Measurements from ENCODE around the gene HSF2. TPM values are rescaled to one million over a fixed set of nuclear protein-coding genes. Genes with fewer than 3 reads are reported as not detected.
"Not testable (repeated sequence)": the region's sequence is repeated elsewhere in the genome, so short reads cannot be mapped to it uniquely, and the experiment has no call there.

HSF2 gene
- total RNA-seq, 5 donors from 2014 or later (not counting 1 experiment from before 2014, with no cell fraction given): 14.9 to 34.5 (median 16.5) TPM

- H3K4me3 ChIP-seq (ENCODE audit: control insufficient read depth in 1 of 2, extremely low read depth in 1 of 2, low read length in 1 of 2): no peak overlapping the region
- 100% methylated on average over 1 of the region's 1 CpG for WGBS (ENCODE audit: insufficient coverage)
- POLR2A ChIA-PET: interaction anchor here in 1 of 2 donors (1.4 kb wide), 1 partner anchor 22 kb away, joined by 4 read pairs; the partner anchor contains the start of gene SERINC1
- no peaks in the 10 kb centered on the region for H3K4me1 ChIP-seq (ENCODE audit: control insufficient read depth in 1 of 2, extremely low read depth in 1 of 2, insufficient read depth in 2 of 2, low read length in 2 of 2)
- Mint-ChIP-seq H3K27ac (peak overlapping the region in 1 of 2 donors; percentile 44), H3K4me3 (no peak overlapping the region), H3K4me1 (peaks cover 24 to 37% (median 30%) of the 10 kb centered on the region in 3 donors), H3K27me3 (no peaks in the 10 kb centered on the region), H3K36me3 (peaks cover 64% of the 10 kb centered on the region), H3K9me3 (no peaks in the 10 kb centered on the region)
- no peak for DNase-seq
- peaks cover 0 to 83% of the 10 kb centered on the region in 2 donors for H3K36me3 ChIP-seq (ENCODE audit: control insufficient read depth in 2 of 2, extremely low read depth in 1 of 2, insufficient read depth in 1 of 2, low read length in 1 of 2)
- no peaks in the 10 kb centered on the region for H3K27me3 ChIP-seq (replicated peaks in 1 of 2; ENCODE audit: control insufficient read depth in 2 of 2, extremely low read depth in 1 of 2, insufficient read depth in 2 of 2, low read length in 1 of 2)
- no peak for ATAC-seq (replicated peaks in 1 of 4)
- no peaks in the 10 kb centered on the region for H3K9me3 ChIP-seq
- CTCF ChIA-PET: interaction anchor here in 1 of 2 donors (1.0 kb wide), 1 partner anchor 41 kb away, joined by 3 read pairs; no protein-coding TSS in a partner anchor
- no peak overlapping the region for H3K27ac ChIP-seq (ENCODE audit: low read length)
Measured at GRCh38 chr6:122449069-122449468, 49.6 kb downstream of the HSF2 start.

- Mint-ChIP-seq H3K36me3 (peaks cover 68% of the 10 kb centered on the region), H3K4me1 (peaks cover 42 to 50% (median 43%) of the 10 kb centered on the region in 3 donors), H3K27ac (no peak overlapping the region), H3K9me3 (no peaks in the 10 kb centered on the region), H3K4me3 (no peak overlapping the region), H3K27me3 (no peaks in the 10 kb centered on the region)
- DNase-seq (no peak), ATAC-seq (replicated peaks in 1 of 4) (no peak)
- H3K4me3 ChIP-seq (ENCODE audit: control insufficient read depth in 1 of 2, extremely low read depth in 1 of 2, low read length in 1 of 2): no peak overlapping the region
- peaks cover 0 to 82% of the 10 kb centered on the region in 2 donors for H3K36me3 ChIP-seq (ENCODE audit: control insufficient read depth in 2 of 2, extremely low read depth in 1 of 2, insufficient read depth in 1 of 2, low read length in 1 of 2)
- POLR2A ChIA-PET: interaction anchor here in 1 of 2 donors (0.6 to 1.2 kb wide), 2 partner anchors 13 to 36 kb away, joined by 3 to 4 read pairs; no protein-coding TSS in a partner anchor
- CTCF ChIA-PET: interaction anchor here in 1 of 2 donors (1.5 kb wide), 1 partner anchor 78 kb away, joined by 3 read pairs; no protein-coding TSS in a partner anchor
- H3K27me3 ChIP-seq (replicated peaks in 1 of 2; ENCODE audit: control insufficient read depth in 2 of 2, extremely low read depth in 1 of 2, insufficient read depth in 2 of 2, low read length in 1 of 2): no peaks in the 10 kb centered on the region
- no peaks in the 10 kb centered on the region for H3K4me1 ChIP-seq (ENCODE audit: control insufficient read depth in 1 of 2, extremely low read depth in 1 of 2, insufficient read depth in 2 of 2, low read length in 2 of 2)
- WGBS (ENCODE audit: insufficient coverage): no CpG with 5 or more reads among the region's 1 CpG
- H3K27ac ChIP-seq (ENCODE audit: low read length): no peak overlapping the region
- no peaks in the 10 kb centered on the region for H3K9me3 ChIP-seq
Measured at GRCh38 chr6:122452509-122452908, 53.1 kb downstream of the HSF2 start.

GRCh38 chr6:122454673-122455072 lies 55.2 kb downstream of the HSF2 start:
- ATAC-seq (replicated peaks in 1 of 4) (no peak), DNase-seq (no peak)
- WGBS (ENCODE audit: insufficient coverage): 100% methylated on average over 1 of the region's 4 CpGs
- Mint-ChIP-seq H3K4me1 (peaks cover 54 to 58% (median 55%) of the 10 kb centered on the region in 3 donors), H3K36me3 (peaks cover 63% of the 10 kb centered on the region), H3K27me3 (no peaks in the 10 kb centered on the region), H3K9me3 (no peaks in the 10 kb centered on the region), H3K4me3 (no peak overlapping the region), H3K27ac (peak overlapping the region in 1 of 2 donors; percentile 3)
- POLR2A ChIA-PET: interaction anchor here in 1 of 2 donors (0.6 kb wide), 1 partner anchor 11 kb away, joined by 3 read pairs; no protein-coding TSS in a partner anchor
- H3K36me3 ChIP-seq (ENCODE audit: control insufficient read depth in 2 of 2, extremely low read depth in 1 of 2, insufficient read depth in 1 of 2, low read length in 1 of 2): peaks cover 0 to 74% of the 10 kb centered on the region in 2 donors
- peaks cover 0 to 4% of the 10 kb centered on the region in 2 experiments for H3K4me1 ChIP-seq (ENCODE audit: control insufficient read depth in 1 of 2, extremely low read depth in 1 of 2, insufficient read depth in 2 of 2, low read length in 2 of 2)
- no peaks in the 10 kb centered on the region for H3K9me3 ChIP-seq
- CTCF ChIA-PET: interaction anchor here in 1 of 2 donors (1.1 kb wide), 1 partner anchor 23 kb away, joined by 3 read pairs; no protein-coding TSS in a partner anchor
- no peak overlapping the region for H3K27ac ChIP-seq (ENCODE audit: low read length)
- no peak overlapping the region for H3K4me3 ChIP-seq (ENCODE audit: control insufficient read depth in 1 of 2, extremely low read depth in 1 of 2, low read length in 1 of 2)
- H3K27me3 ChIP-seq (replicated peaks in 1 of 2; ENCODE audit: control insufficient read depth in 2 of 2, extremely low read depth in 1 of 2, insufficient read depth in 2 of 2, low read length in 1 of 2): no peaks in the 10 kb centered on the region

- H3K4me3 ChIP-seq (ENCODE audit: control insufficient read depth in 1 of 2, extremely low read depth in 1 of 2, low read length in 1 of 2); H3K27me3 ChIP-seq (replicated peaks in 1 of 2; ENCODE audit: control insufficient read depth in 2 of 2, extremely low read depth in 1 of 2, insufficient read depth in 2 of 2, low read length in 1 of 2); H3K4me3 Mint-ChIP-seq; ATAC-seq (replicated peaks in 1 of 4); H3K27me3 Mint-ChIP-seq; H3K27ac ChIP-seq (ENCODE audit: low read length); POLR2A ChIA-PET; H3K4me1 ChIP-seq (ENCODE audit: control insufficient read depth in 1 of 2, extremely low read depth in 1 of 2, insufficient read depth in 2 of 2, low read length in 2 of 2); CTCF ChIA-PET; H3K9me3 Mint-ChIP-seq; H3K27ac Mint-ChIP-seq; H3K9me3 ChIP-seq; DNase-seq: not testable (repeated sequence)
- Mint-ChIP-seq H3K36me3 (peaks cover 61% of the 10 kb centered on the region), H3K4me1 (peaks cover 57 to 63% (median 59%) of the 10 kb centered on the region in 3 donors)
- H3K36me3 ChIP-seq (ENCODE audit: control insufficient read depth in 2 of 2, extremely low read depth in 1 of 2, insufficient read depth in 1 of 2, low read length in 1 of 2): peaks cover 0 to 70% of the 10 kb centered on the region in 2 donors
- 91% methylated on average over 1 of the region's 1 CpG for WGBS (ENCODE audit: insufficient coverage)
Measured at GRCh38 chr6:122455116-122455515, 55.7 kb downstream of the HSF2 start.

GRCh38 chr6:122458087-122458486 lies 58.6 kb downstream of the HSF2 start:
- no CpG with 5 or more reads among the region's 1 CpG for WGBS (ENCODE audit: insufficient coverage)
- H3K27me3 Mint-ChIP-seq: no peaks in the 10 kb centered on the region
- H3K36me3 ChIP-seq (ENCODE audit: control insufficient read depth in 2 of 2, extremely low read depth in 1 of 2, insufficient read depth in 1 of 2, low read length in 1 of 2): peaks cover 0 to 43% of the 10 kb centered on the region in 2 donors
- H3K4me1 Mint-ChIP-seq: peaks cover 80 to 88% (median 81%) of the 10 kb centered on the region in 3 donors
- H3K9me3 ChIP-seq: no peaks in the 10 kb centered on the region
- H3K27ac ChIP-seq (ENCODE audit: low read length): no peak overlapping the region
- ATAC-seq (replicated peaks in 1 of 4) (no peak), DNase-seq (no peak)
- no peaks in the 10 kb centered on the region for H3K27me3 ChIP-seq (replicated peaks in 1 of 2; ENCODE audit: control insufficient read depth in 2 of 2, extremely low read depth in 1 of 2, insufficient read depth in 2 of 2, low read length in 1 of 2)
- peaks cover 5 to 11% of the 10 kb centered on the region in 2 experiments for H3K4me1 ChIP-seq (ENCODE audit: control insufficient read depth in 1 of 2, extremely low read depth in 1 of 2, insufficient read depth in 2 of 2, low read length in 2 of 2)
- ChIA-PET CTCF (interaction anchor here in 1 of 2 donors (1.4 kb wide), 1 partner anchor 38 kb away, joined by 3 read pairs; no protein-coding TSS in a partner anchor), POLR2A (interaction anchor here in 1 of 2 donors (1.0 kb wide), 1 partner anchor 14 kb away, joined by 3 read pairs; the partner anchor contains the start of gene SERINC1)
- H3K4me3 ChIP-seq (ENCODE audit: control insufficient read depth in 1 of 2, extremely low read depth in 1 of 2, low read length in 1 of 2): no peak overlapping the region
- no peak overlapping the region for H3K4me3 Mint-ChIP-seq
- H3K9me3 Mint-ChIP-seq: no peaks in the 10 kb centered on the region
- H3K27ac Mint-ChIP-seq: peak overlapping the region in 1 of 2 donors; percentile 33
- peaks cover 42% of the 10 kb centered on the region for H3K36me3 Mint-ChIP-seq

GRCh38 chr6:122459240-122459639 lies 59.8 kb downstream of the HSF2 start:
- H3K27ac ChIP-seq (ENCODE audit: low read length): no peak overlapping the region
- H3K36me3 ChIP-seq (ENCODE audit: control insufficient read depth in 2 of 2, extremely low read depth in 1 of 2, insufficient read depth in 1 of 2, low read length in 1 of 2): peaks cover 0 to 32% of the 10 kb centered on the region in 2 donors
- Mint-ChIP-seq H3K4me3 (peak overlapping the region in 2 of 3 donors; percentile 18 to 24), H3K4me1 (peaks cover 86 to 90% (median 86%) of the 10 kb centered on the region in 3 donors), H3K9me3 (no peaks in the 10 kb centered on the region), H3K27ac (peak overlapping the region; percentile 0 to 12), H3K27me3 (no peaks in the 10 kb centered on the region), H3K36me3 (peaks cover 39% of the 10 kb centered on the region)
- no peak for DNase-seq
- H3K4me1 ChIP-seq (ENCODE audit: control insufficient read depth in 1 of 2, extremely low read depth in 1 of 2, insufficient read depth in 2 of 2, low read length in 2 of 2): peaks cover 10 to 11% of the 10 kb centered on the region in 2 experiments
- no peak for ATAC-seq (replicated peaks in 1 of 4)
- CTCF ChIA-PET: interaction anchor here in 1 of 2 donors (0.6 kb wide), 1 partner anchor 58 kb away, joined by 3 read pairs; no protein-coding TSS in a partner anchor
- no peaks in the 10 kb centered on the region for H3K27me3 ChIP-seq (replicated peaks in 1 of 2; ENCODE audit: control insufficient read depth in 2 of 2, extremely low read depth in 1 of 2, insufficient read depth in 2 of 2, low read length in 1 of 2)
- no CpG with 5 or more reads among the region's 2 CpGs for WGBS (ENCODE audit: insufficient coverage)
- POLR2A ChIA-PET: interaction anchor here in 1 of 2 donors (0.6 kb wide), 1 partner anchor 14 kb away, joined by 3 read pairs; no protein-coding TSS in a partner anchor
- H3K4me3 ChIP-seq (ENCODE audit: control insufficient read depth in 1 of 2, extremely low read depth in 1 of 2, low read length in 1 of 2): no peak overlapping the region
- H3K9me3 ChIP-seq: no peaks in the 10 kb centered on the region
